Endothelial cell of umbilical vein (primary cell): ENCODE measurements around the gene CPSF7. TPM values are rescaled to one million over a fixed set of nuclear protein-coding genes. Genes with fewer than 3 reads are reported as not detected.

Experiments used
- BruUV-seq: library from RNA; stranded (reverse); fragments of 400-500 nt; replicated peaks from 2 replicates; lab custom pipeline; 2021; lab: Mats Ljungman, UMichigan
- CTCF ChIA-PET: fragments of 300-600, 350-600 bp; sonication (Branson Sonifier 250); formaldehyde crosslinking; loops from one replicate; lab custom pipeline; 2021; ENCODE audit warnings: antibody characterized with exemption, inconsistent platforms; lab: Charles Lee
- POLR2A ChIA-PET: fragments of 300-600, 350-600 bp; sonication (Branson Sonifier 250); formaldehyde crosslinking; loops from one replicate; lab custom pipeline; 2021; ENCODE audit warnings: antibody characterized with exemption, inconsistent platforms; lab: Charles Lee
- DNase-seq: peaks from one replicate; pipeline ENCODE4 v3.0.0-alpha.2; 2011; ENCODE audit warnings: low read depth, low spot score
- FAIRE-seq: peaks from 2 replicates; lab custom pipeline; 2011; peaks lifted over from hg19 to GRCh38; lab: Jason Lieb, UNC
- H2AFZ ChIP-seq: 2 replicates; pipeline ENCODE4 v1.6.0; 2012; ENCODE audit warnings: low read depth, low read length, control low read depth, inconsistent platforms
- H3K27ac ChIP-seq: 2 replicates; pipeline ENCODE4 v1.5.1; 2011; ENCODE audit warnings: low read depth, mild to moderate bottlenecking, control low read depth, low read length, moderate library complexity; ENCODE audit not compliant: insufficient read depth
- H3K27me3 ChIP-seq, 2 experiments: 2 replicates each; pipeline versions ENCODE4 v1.6.0 to v1.6.1; 2011; ENCODE audit warnings: low read length in 2 of 2, mixed read lengths in 1 of 2; ENCODE audit not compliant: control insufficient read depth in 2 of 2, insufficient read depth in 2 of 2
- H3K36me3 ChIP-seq, 2 experiments: 2 replicates in 1 of 2; 3 replicates in 1 of 2; pipeline ENCODE4 v1.5.1; 2011; ENCODE audit warnings: low read length in 2 of 2, mild to moderate bottlenecking in 1 of 2, moderate library complexity in 1 of 2; ENCODE audit not compliant: control insufficient read depth in 2 of 2, insufficient read depth in 2 of 2; ENCODE audit errors: extremely low read depth in 1 of 2
- H3K4me1 ChIP-seq: 3 replicates; pipeline ENCODE4 v1.5.1; 2011; ENCODE audit warnings: mild to moderate bottlenecking, low read length; ENCODE audit not compliant: control insufficient read depth, insufficient read depth; ENCODE audit errors: extremely low read depth
- H3K4me2 ChIP-seq: 2 replicates; pipeline ENCODE4 v1.6.1; 2011; ENCODE audit warnings: low read length, control low read depth, mixed read lengths; ENCODE audit not compliant: insufficient read depth
- H3K4me3 ChIP-seq, 3 experiments: fragments of 200-600 bp in 1 of 3; sonication (generic), shearing (Covaris generic) in 1 of 3; replicated peaks in 1 of 3; 2 replicates each; pipeline ENCODE4 v1.5.1; 2011 to 2016; ENCODE audit warnings: control low read depth in 3 of 3, low read length in 3 of 3, mild to moderate bottlenecking in 2 of 3, inconsistent platforms in 1 of 3, low read depth in 1 of 3, moderate library complexity in 1 of 3; ENCODE audit not compliant: insufficient read depth in 1 of 3
- H3K79me2 ChIP-seq: 2 replicates; pipeline ENCODE4 v1.6.0; 2012; ENCODE audit warnings: low read length, inconsistent platforms; ENCODE audit not compliant: control insufficient read depth, insufficient read depth
- H3K9ac ChIP-seq: replicated peaks from 2 replicates; pipeline ENCODE3; 2011; ENCODE audit warnings: low read length, control low read depth; ENCODE audit not compliant: insufficient read depth; ENCODE audit errors: extremely low read depth
- H3K9me1 ChIP-seq: replicated peaks from 3 replicates; pipeline ENCODE4 v1.6.0; 2011; ENCODE audit warnings: mild to moderate bottlenecking, low read length; ENCODE audit not compliant: control insufficient read depth, insufficient read depth; ENCODE audit errors: extremely low read depth
- H3K9me3 ChIP-seq: replicated peaks from 2 replicates; pipeline ENCODE4 v1.5.1; 2012; ENCODE audit warnings: low read length, inconsistent platforms; ENCODE audit not compliant: control insufficient read depth, insufficient read depth
- H4K20me1 ChIP-seq: replicated peaks from 2 replicates; pipeline ENCODE3; 2011; ENCODE audit warnings: mild to moderate bottlenecking, low read length; ENCODE audit not compliant: control insufficient read depth, insufficient read depth; ENCODE audit errors: extremely low read depth
- EZH2 ChIP-seq: IDR thresholded peaks from 2 replicates; pipeline ENCODE4 v1.6.1; 2012; ENCODE audit warnings: borderline replicate concordance, low read depth, mild to moderate bottlenecking, moderate library complexity, low read length, inconsistent platforms; ENCODE audit not compliant: severe bottlenecking
- FOS ChIP-seq: IDR thresholded peaks from 2 replicates; pipeline ENCODE4 v1.6.1; 2011; ENCODE audit warnings: mild to moderate bottlenecking, low read length, moderate library complexity, borderline replicate concordance; ENCODE audit not compliant: insufficient read depth
- GATA2 ChIP-seq: IDR thresholded peaks from 2 replicates; pipeline ENCODE4 v1.7.0; 2011; ENCODE audit warnings: low read depth, mild to moderate bottlenecking, moderate library complexity, mixed read lengths, low read length; ENCODE audit not compliant: insufficient read length, insufficient read depth
- JUN ChIP-seq: IDR thresholded peaks from 2 replicates; pipeline ENCODE4 v1.6.1; 2011; ENCODE audit warnings: borderline replicate concordance, low read depth; ENCODE audit not compliant: insufficient read length, insufficient read depth
- MYC ChIP-seq: IDR thresholded peaks from one replicate; pipeline ENCODE4 v1.6.1; 2011; ENCODE audit warnings: mild to moderate bottlenecking, low read depth, low read length
- POLR2A ChIP-seq: IDR thresholded peaks from 2 replicates; pipeline ENCODE4 v1.6.1; 2012; ENCODE audit warnings: low read depth, mild to moderate bottlenecking, control low read depth, low read length
- POLR2AphosphoS5 ChIP-seq: IDR thresholded peaks from 2 replicates; pipeline ENCODE4 v1.6.1; 2012; ENCODE audit warnings: low read depth, mild to moderate bottlenecking, control low read depth, low read length, moderate library complexity; ENCODE audit not compliant: insufficient read depth
- dilution Hi-C: fragments of 300-500 bp; cut with MboI; formaldehyde crosslinking; loops from one replicate; pipeline ENCODE4 v1.15.0; 2019; ENCODE audit warnings: low sequenced_read_pairs; ENCODE audit not compliant: extremely low pct_ligation_motif_present
- intact Hi-C: fragments of 100-400 bp; cut with micrococcal nuclease; formaldehyde crosslinking; loops from one replicate; pipeline ENCODE4 v1.10.0; 2022
- polyA plus RNA-seq, 4 experiments: library from polyadenylated mRNA; depleted of rRNA in 3 of 4; stranded (reverse) in 3 of 4; unstranded in 1 of 4; fragments of >200 nt; gene quantifications; 2 replicates each; pipeline versions ENCODE4 v1.2.1 to v1.2.3, GENCODE V29; 2011 to 2012; ENCODE audit warnings: missing spikeins in 1 of 4
- total RNA-seq: library from RNA; stranded (reverse); gene quantifications from 2 replicates; pipeline ENCODE4 v1.2.3, GENCODE V29; 2021
- TF ChIP-seq, protein P1 (sequence below), 2 donors: IDR thresholded peaks; 1 replicate in 1 of 2; 2 replicates in 1 of 2; pipeline ENCODE4 v1.5.1; 2011; ENCODE audit warnings: low read length in 2 of 2, mild to moderate bottlenecking in 2 of 2, moderate library complexity in 2 of 2, control low read depth in 1 of 2, inconsistent platforms in 1 of 2, low read depth in 1 of 2; ENCODE audit not compliant: insufficient read depth in 1 of 2; ENCODE audit errors: extremely low read depth in 1 of 2
- TF ChIP-seq, protein P2 (sequence below): IDR thresholded peaks from 2 replicates; pipeline ENCODE4 v1.6.1; 2011; ENCODE audit not compliant: insufficient read depth, insufficient read length

Gene CPSF7
- total and polyA plus RNA-seq, 2 donors (not counting 3 experiments of a cell fraction or from before 2014, with no cell fraction given) = 77.0 to 88.4 TPM

DNA sequence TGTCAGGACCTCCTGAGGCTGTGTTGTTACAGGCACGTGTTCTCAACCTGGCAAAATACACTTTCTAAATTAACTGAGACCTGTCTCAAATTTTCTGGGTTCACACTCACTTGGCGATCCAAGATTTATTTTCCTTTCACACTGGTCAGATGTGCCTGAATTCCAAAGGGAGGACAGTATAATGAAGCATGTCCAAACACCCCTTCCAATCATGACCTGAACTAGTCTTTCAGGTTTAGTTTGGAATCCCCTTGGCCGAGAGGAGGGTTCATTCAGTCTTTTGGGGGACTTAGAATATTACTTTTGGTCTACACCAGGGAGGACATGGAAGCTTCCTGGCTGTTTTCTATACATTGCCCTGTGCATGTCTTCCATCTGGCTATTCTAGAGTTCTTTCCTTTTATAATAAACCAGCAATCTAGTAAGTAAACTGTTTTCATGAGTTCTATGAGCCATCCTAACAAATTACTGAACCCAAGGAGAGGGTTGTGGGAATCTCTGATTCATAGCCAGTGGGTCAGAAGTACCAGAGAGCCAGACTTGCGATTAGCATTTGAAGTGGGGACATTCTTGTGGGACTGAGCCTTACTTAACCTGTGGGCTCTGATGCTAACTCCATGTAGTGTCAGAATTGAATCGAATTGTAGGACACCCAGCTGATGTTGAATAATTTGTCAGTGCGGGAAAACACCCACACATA is 52.2 kb downstream of the CPSF7 start:
- H3K4me1 ChIP-seq = no peaks in the 10 kb centered on the region
- no peaks in the 10 kb centered on the region for H3K36me3 ChIP-seq
- TF ChIP-seq POLR2A (no peak), MYC (no peak)
- TF ChIP-seq, protein P1, sequence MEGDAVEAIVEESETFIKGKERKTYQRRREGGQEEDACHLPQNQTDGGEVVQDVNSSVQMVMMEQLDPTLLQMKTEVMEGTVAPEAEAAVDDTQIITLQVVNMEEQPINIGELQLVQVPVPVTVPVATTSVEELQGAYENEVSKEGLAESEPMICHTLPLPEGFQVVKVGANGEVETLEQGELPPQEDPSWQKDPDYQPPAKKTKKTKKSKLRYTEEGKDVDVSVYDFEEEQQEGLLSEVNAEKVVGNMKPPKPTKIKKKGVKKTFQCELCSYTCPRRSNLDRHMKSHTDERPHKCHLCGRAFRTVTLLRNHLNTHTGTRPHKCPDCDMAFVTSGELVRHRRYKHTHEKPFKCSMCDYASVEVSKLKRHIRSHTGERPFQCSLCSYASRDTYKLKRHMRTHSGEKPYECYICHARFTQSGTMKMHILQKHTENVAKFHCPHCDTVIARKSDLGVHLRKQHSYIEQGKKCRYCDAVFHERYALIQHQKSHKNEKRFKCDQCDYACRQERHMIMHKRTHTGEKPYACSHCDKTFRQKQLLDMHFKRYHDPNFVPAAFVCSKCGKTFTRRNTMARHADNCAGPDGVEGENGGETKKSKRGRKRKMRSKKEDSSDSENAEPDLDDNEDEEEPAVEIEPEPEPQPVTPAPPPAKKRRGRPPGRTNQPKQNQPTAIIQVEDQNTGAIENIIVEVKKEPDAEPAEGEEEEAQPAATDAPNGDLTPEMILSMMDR (IDR thresholded peaks at IDR 0.05; ENCODE audit: extremely low read depth in 1 of 2, insufficient read depth in 1 of 2, low read depth in 1 of 2, low read length in 2 of 2) = no peak
- TF ChIP-seq, protein P2, sequence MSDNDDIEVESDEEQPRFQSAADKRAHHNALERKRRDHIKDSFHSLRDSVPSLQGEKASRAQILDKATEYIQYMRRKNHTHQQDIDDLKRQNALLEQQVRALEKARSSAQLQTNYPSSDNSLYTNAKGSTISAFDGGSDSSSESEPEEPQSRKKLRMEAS = no peak
- no peak overlapping the region for H2AFZ ChIP-seq
- DNase-seq (no peak), FAIRE-seq (peak; percentile 37)
- BruUV-seq = no TSS peak
- intact Hi-C loops = no loop called here
- no peaks in the 10 kb centered on the region for H3K9me3 ChIP-seq
- H4K20me1 ChIP-seq = no peaks in the 10 kb centered on the region
- H3K4me3 ChIP-seq = no peak overlapping the region
- H3K27ac ChIP-seq = no peak overlapping the region
- H3K79me2 ChIP-seq = no peaks in the 10 kb centered on the region
- H3K27me3 ChIP-seq = no peaks in the 10 kb centered on the region
- ChIA-PET POLR2A (no interaction called here), CTCF (interaction anchor here (2.5 to 4.5 kb wide), 2 partner anchors 7 to 41 kb away, joined by 11 to 24 read pairs; no protein-coding TSS in a partner anchor)
- no peaks in the 10 kb centered on the region for H3K9me1 ChIP-seq
- no peak overlapping the region for H3K4me2 ChIP-seq
- dilution Hi-C loops = no loop called here
- H3K9ac ChIP-seq = no peak overlapping the region

DNA sequence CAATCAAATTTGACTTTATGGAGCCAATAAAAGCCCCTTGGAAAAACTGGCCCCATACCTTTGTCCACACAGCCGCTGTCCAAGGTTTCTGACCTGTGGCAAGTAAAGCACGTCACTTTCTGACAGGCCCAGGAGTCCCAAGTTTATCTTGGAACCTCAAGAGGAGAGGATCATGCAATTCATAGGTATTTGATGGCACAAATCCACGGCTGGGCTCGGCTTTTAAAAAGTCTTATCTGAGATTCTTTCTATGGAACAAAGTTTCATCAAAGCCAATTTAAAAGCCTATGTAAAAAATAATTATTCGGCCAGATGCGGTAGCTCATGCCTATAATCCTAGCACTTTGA is 54.0 kb downstream of the CPSF7 start:
- Histone ChIP-seq H3K36me3 (no peaks in the 10 kb centered on the region), H3K9me3 (no peaks in the 10 kb centered on the region), H3K27ac (no peak overlapping the region), H3K4me2 (no peak overlapping the region), H3K79me2 (no peaks in the 10 kb centered on the region), H3K9me1 (no peaks in the 10 kb centered on the region), H3K9ac (no peak overlapping the region), H3K27me3 (no peaks in the 10 kb centered on the region), H4K20me1 (no peaks in the 10 kb centered on the region), H3K4me1 (no peaks in the 10 kb centered on the region), H3K4me3 (no peak overlapping the region), H2AFZ (no peak overlapping the region)
- intact Hi-C loops (no loop called here), dilution Hi-C loops (no loop called here)
- no TSS peak for BruUV-seq
- FAIRE-seq (no peak), DNase-seq (no peak)
- ChIA-PET CTCF (interaction anchor here (4.5 kb wide), 1 partner anchor 9 kb away, joined by 24 read pairs; no protein-coding TSS in a partner anchor), POLR2A (interaction anchor here (1.8 kb wide), 1 partner anchor 14 kb away, joined by 6 read pairs; the partner anchor contains the start of genes CYB561A3 and TMEM138)
- no peak for TF ChIP-seq FOS
- no peak for TF ChIP-seq MYC
- TF ChIP-seq GATA2 = no peak
- no peak for TF ChIP-seq EZH2
- no peak for TF ChIP-seq POLR2AphosphoS5
- TF ChIP-seq JUN = no peak
- TF ChIP-seq, protein P2 = no peak
- TF ChIP-seq POLR2A = no peak
- TF ChIP-seq, protein P1 (IDR thresholded peaks at IDR 0.05; ENCODE audit: extremely low read depth in 1 of 2, insufficient read depth in 1 of 2, low read depth in 1 of 2, low read length in 2 of 2) = no peak
